Fibroblast of gingiva (primary cell): ENCODE data around the gene MRGPRX2.

Experiments
- DNase-seq: peaks from one replicate; pipeline ENCODE4 v3.0.0-alpha.2; 2011; ENCODE audit warnings: low read depth

Gene MRGPRX2

DNA sequence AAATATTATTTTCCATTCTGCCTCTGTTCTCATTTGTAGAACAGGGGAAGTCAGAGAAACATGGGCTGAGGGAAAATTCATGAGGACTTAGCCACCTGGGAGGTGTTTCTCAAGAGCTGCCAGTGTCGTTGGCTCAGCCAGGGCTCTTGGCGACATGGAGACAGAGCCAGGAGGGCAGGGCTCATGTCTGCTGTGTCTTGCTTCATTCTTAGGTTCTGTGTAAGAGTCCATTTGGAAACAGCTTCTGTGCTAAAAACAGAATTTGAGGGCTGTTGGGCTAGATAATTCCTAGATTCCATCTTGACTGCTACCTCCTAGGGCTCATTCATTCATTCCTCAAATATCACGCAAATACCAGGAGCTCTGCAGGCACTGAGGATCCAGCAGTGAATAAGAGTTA lies 15.1 kb upstream of the MRGPRX2 start:
- no peak for DNase-seq

GRCh38 chr11:19073454-19074415 lies 13.2 kb upstream of the MRGPRX2 start:
- DNase-seq: no peak

GRCh38 chr11:19072464-19072863 lies 11.9 kb upstream of the MRGPRX2 start:
- no peak for DNase-seq

DNA sequence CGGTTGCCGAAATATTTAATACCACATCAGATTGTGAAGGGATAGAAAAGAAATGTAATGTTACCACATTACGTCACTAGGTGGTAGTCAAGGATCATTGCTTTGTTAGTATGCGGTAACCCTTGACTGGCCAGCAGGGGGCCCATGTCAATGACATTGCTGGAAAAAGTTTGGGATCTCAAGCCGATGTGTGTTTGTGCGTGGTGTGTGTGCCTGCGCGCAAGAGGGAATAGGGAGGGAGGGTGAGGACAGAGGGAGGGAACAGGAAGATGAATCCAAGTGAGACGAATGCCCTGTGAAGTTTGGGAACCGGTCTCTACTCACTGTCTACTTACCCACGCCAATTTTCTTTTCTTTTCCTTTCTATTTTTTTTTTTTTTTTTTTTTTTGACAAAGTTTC lies 10.7 kb upstream of the MRGPRX2 start:
- peak; percentile 76 for DNase-seq

DNA sequence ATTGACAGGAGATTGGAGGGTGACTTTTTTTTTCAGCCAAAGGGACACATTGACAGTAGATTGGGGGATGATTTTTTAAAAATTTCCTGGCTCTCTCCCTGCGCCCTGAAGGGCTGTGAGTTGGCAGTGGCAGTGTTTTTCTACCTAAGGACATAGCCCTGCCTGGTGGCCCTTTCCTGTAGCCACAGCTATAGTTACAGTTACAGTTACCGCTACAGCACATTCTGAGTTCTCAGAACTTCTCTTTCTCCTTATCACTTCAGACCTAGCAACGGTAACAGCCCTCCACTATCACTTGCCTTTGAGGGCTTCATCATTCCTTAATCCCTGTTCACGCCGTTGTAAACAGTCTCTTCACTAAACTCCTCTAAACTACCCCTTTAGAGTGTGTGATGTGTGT lies 684 bp downstream of the MRGPRX2 start:
- no peak for DNase-seq

DNA sequence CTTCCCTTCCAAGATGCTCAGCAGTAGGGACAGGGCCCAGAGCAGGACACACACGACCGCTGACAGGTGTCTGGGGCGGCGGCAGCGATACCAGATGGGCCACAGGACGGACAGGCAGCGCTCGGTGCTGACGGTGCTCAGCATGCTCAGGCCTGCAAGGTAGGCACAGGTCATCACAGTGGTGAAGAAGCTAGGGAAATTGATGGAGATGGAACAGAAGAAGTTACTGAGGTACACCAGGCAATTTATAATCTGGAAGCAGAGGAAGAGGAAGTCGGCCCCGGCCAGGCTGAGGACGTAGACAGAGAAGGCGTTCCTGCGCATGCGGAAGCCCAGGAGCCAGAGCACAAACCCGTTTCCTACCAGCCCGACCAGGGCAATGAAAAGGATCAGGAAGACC lies 4.6 kb downstream of the MRGPRX2 start:
- DNase-seq: no peak

DNA sequence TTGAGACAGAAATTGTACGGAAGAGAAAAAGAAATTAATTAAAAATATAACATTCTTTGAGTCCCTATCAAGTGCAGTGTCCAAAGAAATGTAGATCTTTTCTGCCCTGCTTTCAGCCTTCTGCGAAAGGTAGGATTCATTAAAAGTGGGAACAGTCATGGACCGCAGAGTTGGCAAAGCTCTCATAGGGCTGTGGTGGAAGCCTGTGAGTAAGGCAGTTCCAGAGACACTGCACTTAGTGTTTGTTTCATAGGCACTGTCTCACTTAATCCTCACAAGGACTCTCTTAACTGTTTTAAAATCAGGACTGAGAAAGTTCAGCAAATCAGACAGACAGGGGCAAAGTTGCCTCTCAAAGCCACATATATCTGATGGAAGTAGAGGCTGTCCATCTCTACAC lies 5.5 kb downstream of the MRGPRX2 start:
- no peak for DNase-seq

GRCh38 chr11:19053909-19054308 lies 6.6 kb downstream of the MRGPRX2 start:
- DNase-seq: no peak

DNA sequence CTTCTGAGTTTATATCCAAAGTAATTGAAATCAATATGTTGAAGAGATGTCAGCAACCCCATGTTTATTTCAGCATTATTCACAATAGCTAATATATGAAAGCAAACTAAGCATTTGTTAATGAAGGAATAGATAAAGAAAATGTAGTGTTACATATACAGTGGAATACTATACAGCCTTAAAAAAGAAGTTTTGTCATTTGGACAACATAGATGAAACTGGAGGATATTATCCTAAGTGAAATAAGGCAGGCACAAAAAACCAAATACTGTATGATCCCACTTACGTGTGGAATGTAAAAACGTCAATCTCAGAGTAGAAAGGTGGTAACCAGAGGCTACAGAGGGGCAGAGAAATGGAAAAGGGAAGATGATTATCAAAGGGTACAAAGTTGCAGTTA lies 10.2 kb downstream of the MRGPRX2 start:
- no peak for DNase-seq

GRCh38 chr11:19049351-19049750 lies 11.2 kb downstream of the MRGPRX2 start:
- DNase-seq: no peak

DNA sequence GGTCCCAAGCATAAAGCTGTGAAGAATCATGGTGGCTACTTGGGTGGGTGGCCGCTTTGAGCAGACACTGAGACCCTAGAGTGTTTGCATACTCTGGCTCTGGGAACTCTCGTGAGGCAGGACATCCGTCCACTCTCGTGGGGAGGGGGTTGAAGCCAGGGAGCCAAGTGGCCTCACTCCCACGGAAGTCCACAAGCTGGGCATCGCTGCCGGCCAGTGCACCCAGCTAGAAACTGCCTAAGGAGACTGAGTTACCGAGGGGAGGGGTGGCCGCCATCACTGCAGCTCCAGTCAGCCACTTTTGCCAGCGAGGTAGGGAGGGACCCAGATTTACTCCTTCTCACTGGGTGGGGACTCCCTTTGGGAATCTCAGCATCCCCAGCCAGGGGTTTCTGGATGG lies 20.5 kb downstream of the MRGPRX2 start:
- DNase-seq: no peak

DNA sequence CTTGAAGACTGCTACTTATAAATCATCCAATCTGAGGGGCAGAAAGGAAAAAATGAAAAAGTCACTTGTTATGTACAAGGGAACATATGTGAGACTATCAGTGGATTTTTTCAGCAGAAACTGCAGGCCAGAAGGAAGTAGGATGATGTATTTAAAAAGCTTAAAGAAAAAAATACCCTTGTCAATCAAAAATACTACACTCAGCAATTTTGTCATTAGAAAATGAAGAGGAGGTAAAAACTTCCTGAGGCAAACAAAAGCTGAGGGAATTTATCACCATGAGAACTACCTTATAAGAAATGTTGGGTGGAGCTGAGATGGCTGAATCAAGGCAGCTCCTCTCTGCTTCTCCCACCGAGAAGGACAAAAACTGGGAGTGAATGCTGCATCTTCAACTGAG lies 21.1 kb downstream of the MRGPRX2 start:
- DNase-seq: no peak

DNA sequence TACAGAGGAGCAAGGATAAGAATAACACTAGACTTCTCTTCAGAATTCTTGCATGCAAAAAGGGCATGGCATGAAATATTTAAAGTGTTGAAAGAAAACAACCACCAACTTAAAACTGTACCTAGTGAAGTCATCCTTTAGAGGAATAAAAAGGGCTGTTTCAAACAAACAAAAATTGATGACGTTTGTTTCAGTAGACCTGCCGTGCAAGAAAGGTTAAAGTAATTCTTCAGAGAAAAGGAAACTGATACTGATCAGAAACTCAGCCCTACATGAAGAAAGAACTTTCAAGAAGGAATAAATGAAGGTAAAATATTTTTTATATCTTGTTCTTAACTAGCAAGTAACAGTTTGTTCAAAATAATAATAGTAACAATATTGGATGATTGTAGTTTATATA lies 27.5 kb downstream of the MRGPRX2 start:
- no peak for DNase-seq

DNA sequence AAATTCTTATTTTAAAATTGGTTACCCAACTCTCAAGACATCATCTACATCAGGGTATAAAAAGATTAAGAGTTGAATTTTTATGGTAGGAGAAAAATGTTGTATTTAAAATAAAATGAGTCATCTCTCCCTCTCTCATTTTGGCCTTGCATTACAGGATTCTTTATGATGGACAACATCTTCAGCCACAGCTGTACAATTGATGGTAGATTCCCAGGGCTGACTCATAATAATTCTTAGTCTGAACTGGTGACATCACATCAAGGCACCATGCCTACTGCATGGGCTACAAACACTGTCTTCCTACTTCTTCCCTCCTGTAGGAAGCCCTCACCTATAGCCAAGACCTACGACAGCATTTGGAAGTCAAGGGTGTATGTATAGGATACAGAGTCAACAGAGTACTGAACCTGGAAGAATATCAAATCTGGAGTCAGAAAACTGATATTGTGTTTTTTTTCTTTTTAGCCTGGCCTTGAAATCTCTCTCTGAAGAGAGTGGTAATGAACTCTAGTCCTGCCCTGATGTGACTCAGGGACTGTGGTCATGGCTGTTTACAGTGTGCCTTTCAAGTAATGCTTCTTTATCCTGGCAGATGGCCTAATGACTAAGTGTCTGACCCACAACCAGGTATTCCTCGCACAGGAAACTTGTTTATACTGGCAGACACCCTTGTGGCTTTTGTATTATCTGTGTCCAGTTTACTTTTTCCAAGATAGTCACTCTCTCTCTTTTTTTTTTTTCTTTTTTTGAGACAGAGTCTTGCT lies 32.5 kb downstream of the MRGPRX2 start:
- no peak for DNase-seq

DNA sequence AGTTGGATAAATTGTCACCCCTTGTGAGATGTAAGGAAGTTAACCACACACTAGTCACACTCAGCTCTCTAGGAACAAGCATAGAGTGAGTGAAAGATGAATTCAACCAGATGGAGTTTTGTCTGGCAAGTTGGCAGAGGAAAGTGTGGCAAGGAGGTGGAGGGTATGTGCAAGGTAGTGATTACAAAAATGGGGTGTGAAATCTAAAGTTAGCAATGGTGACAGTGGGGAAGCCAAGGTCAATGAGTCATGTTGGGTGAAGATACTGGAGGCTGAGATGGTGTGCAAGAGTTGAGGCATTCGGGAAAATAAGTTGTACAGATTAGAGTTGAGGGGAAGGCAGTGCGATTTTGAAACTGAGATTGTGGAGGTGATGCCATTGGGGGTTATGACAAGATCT lies 33.7 kb downstream of the MRGPRX2 start:
- no peak for DNase-seq

DNA sequence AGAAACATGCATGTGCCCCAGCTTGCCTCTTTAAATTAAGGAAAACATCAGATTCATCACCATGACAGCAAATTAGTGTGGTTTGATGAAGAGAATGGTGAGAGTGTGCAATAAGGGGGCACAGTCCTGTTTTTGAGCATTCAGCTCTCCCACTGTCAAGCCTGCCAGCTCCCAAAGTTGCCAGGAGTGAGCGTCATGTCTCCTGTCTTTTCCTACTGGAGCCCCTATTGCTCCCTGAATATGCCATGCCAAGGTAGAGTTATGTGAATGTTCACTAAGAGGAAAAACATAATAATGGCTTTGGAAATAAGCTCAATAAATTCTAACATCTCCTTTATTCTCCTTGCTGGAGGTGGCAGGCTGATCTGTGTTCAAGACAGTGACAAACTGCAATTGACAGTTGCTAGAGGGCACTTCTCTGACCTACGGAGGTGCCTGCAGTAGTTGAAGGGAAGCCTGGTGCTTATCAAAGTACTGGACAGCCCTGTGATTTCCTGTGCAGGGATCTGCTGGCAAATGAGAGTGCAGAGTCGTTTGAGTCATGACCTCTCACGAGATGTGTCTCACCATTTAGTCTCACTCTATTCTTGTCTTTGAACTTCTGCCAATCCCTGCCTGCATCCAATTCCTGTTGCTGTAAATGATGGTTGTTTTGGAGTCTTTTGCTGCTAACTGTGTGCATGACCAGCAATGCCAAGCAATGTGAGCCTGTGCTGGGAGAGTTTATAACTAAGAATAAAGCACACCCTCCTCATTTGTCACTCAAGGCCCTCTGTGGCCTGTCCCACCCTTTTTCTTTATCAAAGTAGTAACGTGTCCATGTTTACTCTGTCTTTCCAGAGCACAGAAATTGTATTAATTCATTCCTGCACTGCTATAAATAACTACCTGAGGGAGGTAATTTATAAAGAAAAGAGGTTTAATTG lies 34.8 kb downstream of the MRGPRX2 start:
- no peak for DNase-seq

GRCh38 chr11:19020831-19021230 lies 39.7 kb downstream of the MRGPRX2 start:
- DNase-seq: no peak

DNA sequence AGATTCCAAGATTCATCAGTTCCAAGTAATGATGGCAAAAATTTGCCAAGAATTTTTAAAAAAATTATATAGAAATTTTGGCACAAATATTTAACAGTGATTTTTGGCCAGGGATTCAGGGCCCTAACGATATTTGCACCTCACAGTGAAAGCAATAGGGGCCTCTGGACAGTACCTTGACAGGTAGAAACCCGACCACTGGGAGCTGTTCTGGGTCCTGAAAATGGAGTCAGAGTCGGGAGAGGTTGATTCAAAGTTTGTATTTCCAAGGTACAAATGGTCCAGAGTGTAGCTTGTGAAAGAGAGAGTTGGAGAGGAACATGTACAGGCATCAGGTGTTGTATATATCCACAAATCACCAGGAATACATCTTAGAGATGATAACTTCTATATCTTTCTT lies 41.6 kb downstream of the MRGPRX2 start:
- no peak for DNase-seq

DNA sequence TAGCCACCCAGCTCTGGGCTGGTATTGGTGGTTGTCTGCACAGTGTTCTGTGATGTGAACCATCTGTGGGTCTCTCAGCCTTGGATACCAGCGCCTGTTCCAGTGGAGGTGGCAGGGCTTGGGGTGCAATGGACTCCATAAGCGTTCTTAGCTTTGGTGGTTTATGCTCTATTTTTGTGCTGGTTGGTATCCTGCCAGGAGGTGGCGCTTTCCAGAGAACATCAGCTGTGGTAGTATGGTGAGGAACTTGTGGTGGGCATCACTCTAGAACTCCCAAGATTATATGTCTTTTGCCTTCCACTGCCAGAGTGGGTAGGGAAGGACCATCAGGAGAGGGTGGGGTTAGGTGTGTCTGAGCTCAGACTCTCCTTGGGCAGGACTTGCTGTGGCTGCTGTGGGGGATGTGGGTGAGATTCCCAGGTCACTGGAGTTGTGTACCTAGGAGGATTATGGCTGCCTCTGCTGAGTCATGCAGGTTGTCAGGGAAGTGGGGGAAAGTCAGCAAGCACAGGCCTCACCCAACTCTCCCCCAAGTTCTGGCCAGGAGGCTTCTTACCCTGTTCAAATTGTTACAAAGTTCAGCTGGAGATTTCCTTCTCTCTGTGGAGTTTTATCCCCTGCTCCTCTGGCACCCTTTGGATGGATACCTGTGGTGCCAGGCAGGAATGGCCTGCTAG lies 47.2 kb downstream of the MRGPRX2 start:
- DNase-seq: no peak

DNA sequence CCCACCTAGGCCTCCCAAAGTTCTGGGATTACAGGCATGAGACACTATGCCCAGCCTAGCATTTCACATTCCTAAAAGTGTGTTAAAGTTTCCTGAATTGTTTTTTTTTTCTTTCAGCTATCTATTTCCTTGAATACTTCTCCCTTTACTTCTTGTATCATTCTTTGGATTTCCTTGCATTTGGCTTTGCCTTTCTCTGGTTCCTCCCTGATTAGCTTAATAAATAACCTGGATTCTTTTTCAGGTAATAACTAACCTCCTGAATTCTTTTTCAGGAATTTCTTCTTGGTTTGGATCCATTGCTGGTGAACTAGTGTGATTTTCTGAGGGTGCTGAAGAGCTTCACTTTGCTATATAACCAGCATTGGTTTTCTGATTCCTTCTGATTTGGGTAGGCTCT lies 47.9 kb downstream of the MRGPRX2 start:
- DNase-seq: no peak
